ENCODE results near the gene HOXD3. TPM values are rescaled to one million over a fixed set of nuclear protein-coding genes. Genes with fewer than 3 reads are reported as not detected.

HOXD3 gene
- total RNA-seq, 1 experiment from 2014 or later = 0.30 TPM

DNA sequence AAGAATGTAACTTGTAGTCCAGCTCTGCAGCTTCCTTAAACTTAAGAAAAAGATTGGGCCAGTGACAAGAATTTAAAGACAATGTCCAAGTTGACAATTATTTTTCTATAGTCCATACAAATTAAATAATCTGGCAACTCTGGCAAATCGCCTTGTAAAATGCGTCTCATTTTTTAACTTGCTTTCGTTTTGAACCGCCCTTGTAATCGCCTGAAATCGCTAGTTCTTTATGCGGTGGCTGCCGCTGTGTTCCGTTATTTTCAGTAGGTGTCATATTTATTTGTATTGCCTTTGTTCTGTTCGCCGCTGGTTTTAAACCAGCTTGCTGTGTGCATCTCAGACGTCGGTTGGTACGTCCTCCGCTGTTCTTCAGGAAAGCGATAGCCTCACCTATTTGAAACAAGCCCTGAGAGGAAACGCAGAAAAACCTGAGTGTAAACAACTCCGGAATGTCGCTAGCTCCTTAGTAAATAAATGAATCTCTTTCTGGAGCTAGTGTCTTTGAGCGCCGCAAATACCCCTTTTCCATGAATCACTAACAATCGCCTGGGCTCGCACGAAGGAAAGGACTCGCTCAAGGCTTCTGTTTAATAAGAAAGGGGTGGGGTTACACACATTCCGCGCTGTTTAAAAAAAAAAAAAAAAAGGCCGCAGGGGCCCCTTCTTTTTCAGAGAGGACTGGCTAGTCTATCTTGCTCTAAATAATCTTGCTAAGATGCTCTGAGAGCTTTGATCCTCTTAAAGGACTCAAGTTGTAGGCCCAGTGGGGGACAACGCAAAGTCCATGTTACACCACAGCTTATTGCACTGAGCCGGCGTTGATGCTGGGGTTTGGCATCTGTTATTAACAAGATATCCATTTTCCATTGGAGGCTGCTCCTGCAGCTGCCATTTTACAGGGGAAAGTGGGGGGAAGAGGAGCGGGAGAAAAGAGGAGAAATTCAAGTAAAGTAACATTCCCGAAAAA is 24.6 kb upstream of the HOXD3 start:
- DNase-seq (ENCODE audit: low read depth) = no peak

GRCh38 chr2:176133389-176133788 is 23.7 kb upstream of the HOXD3 start:
- no peak for DNase-seq (ENCODE audit: low read depth)

- DNase-seq (ENCODE audit: low read depth) = no peak
Measured at GRCh38 chr2:176134035-176134434, 23.1 kb upstream of the HOXD3 start.

DNA sequence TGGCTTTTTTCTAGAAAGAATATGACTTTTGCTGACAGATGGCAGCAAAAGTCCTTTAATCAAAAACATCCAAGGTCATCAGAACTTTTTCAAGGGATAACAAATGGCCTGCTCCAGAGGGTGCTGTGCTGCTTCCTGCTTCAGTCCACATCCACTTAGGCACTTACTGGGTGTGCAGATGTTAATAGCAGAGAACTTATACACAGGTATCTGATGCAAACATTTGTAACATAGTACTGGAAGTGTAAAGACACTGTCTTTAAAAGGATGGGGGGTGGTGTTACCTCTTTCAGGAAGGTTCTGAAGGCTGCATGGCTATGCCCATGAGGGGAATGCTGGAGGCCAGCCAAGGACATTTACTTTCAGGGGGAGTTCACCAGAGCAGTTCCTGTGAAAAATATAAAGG is 22.1 kb upstream of the HOXD3 start:
- DNase-seq (ENCODE audit: low read depth) = peak; percentile 46

DNA sequence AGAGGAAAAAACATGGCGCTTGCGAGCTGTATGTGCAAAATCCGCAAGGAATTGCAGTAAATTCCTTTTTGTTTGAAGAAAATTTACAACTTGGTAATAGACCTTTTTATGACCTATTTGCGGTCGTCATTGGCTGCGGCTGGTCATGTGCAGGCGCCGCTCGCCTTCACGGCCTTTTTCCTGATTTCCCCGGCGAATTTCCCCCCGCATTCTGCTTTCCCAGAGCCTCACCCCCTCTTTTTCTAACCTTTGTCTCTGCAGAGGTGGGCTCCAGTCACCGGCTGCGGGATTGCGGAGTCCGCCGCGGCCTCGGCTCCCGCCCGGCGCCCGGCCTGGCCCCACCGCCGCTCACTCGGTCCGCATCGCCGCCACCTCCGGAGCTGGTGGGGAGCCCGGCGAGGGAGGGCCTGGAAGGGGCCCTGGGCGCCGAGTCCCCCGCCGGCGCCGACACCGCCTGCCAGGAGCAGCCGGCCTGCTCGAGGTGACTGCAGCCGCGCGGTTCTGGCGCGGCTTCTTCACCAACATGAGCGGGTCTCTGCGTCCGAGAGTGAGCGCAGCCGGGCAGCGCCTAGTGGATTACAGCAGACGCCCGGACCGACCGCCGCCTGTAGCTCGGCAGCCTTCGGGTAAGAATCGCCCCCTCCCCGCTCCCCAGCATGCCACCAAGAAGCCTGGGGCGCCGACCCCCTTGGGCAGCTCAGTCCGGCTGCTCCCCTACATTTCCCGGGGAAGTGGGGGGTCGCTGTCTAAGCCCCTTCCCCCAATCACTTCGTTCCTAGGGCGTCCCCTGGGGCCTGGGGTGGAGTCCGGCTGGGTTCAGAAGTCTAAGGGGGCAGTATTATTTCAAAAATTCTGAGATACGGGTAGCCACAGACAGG is 20.5 kb upstream of the HOXD3 start:
- peak; percentile 58 for DNase-seq (ENCODE audit: low read depth)

GRCh38 chr2:176137252-176137580 is 19.9 kb upstream of the HOXD3 start:
- DNase-seq (ENCODE audit: low read depth) = no peak

- no peak for DNase-seq (ENCODE audit: low read depth)
Measured at GRCh38 chr2:176137906-176138305, 19.2 kb upstream of the HOXD3 start.

DNA sequence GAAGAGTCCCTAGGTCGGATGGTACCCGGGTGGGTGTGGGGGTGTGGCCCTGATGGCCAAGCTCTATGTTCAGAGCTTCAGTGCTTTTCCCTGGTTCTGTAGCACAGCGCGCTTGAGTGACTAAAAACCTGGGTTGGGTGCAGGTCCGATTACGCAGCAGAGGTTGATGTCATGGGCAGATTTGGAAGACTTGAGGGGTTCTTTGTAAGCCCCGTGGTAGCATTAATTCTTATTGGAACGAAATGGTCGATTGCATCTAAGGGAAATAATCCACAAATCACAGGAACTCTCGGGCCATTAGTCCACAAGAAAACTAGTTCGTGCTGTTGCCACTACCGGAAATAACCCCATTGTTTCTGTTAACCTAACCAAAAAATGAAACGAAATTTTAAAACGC is 18.6 kb upstream of the HOXD3 start:
- no peak for DNase-seq (ENCODE audit: low read depth)

DNA sequence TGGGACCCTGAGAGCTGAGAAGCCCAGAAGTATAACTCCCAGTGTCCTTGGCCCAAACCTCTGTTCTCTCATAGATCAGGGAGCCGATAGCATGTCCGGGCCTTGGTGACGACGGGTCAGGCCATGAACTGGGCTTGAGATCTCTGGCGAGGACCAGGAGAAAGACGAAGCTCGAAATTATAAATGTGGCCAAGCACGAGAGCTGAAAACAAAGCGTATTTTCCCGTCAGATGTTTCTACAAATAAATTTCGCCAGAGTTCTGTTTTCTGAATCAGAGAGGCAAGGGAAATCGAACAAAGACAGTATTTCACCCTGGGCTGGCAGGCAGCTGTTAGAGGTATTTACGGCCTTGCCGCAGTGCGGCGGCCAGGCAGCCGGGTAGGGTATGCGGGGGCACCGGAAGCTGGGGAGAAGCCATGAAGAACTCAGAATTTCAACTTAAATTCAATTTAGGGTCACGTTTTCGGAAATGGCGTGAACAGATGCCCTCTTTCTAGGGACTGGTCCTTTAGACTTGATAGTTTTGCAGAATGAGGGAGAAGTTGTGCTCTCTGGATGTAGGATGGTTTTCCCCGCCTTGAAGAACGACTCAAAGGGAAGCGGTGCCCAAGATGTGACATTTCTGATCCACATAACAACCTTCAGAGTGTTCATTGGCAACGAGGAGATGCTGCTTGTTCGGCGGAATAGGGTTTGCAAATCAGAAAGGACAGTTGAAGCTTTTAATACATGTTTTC is 18.0 kb upstream of the HOXD3 start:
- no peak for DNase-seq (ENCODE audit: low read depth)

- DNase-seq (ENCODE audit: low read depth) = no peak
Measured at GRCh38 chr2:176139661-176140512, 17.2 kb upstream of the HOXD3 start.

GRCh38 chr2:176140513-176141317 is 16.4 kb upstream of the HOXD3 start:
- peak; percentile 64 for DNase-seq (ENCODE audit: low read depth)

DNA sequence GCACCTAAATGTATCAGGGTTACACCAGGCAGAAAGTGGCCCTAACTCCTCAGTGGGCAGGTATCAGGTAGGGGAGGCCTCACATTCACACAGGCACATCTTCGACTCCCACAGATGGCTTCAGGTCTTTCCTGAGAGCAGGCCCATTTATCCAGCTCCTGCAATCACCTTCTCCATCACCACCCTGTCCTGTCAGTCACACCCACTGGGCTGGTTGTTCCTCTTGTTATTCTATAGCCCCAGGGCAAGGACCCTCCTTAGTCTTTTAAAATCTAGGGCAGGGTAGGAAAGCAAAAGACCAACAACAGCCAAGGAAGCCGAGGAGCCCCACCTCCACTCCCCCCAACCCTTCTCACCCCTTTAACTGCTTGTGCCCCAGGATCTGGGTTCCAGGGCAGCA is 14.8 kb upstream of the HOXD3 start:
- no peak for DNase-seq (ENCODE audit: low read depth)

DNA sequence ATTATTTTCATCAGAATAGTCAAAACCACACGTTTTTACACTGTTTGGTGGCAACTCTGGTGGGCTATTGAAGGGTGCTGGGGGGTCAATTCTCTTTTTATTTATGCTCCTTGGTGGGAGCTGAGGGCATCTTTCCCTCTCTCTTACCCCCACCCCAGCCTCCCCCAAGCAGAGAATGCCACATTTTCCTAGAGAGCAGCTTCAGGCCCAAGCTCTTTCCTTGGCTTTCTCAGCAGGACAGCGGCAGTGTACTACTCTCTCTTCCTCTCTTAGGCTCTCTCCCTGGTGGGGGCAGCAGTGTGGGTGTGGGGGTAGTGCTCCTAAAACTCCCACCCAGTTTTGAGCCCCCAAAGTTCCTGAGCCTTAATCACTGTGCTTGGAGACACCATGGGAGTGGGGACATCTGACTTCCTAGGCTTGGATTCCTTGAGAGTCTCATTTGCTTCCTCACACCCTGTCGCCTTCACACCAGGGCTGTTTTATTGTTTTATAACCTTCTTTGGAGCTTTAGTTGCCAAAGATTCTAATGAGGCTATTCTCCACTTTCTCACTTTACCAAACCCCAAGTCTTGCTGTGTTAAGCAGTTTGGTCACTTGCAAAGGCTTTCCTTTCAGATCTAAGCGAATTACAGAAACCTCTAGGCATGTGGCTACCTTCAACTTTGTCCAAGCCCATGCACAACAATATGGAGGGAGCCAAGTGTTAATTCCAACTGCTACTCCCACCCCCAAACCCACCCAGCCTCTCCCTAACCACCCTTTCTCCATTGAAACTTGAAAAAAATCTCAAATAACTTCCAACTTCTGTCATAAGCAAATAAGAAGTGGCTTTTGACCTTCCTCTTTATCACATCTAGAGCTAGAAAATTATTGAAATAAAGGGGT is 11.8 kb upstream of the HOXD3 start:
- DNase-seq (ENCODE audit: low read depth) = no peak

DNA sequence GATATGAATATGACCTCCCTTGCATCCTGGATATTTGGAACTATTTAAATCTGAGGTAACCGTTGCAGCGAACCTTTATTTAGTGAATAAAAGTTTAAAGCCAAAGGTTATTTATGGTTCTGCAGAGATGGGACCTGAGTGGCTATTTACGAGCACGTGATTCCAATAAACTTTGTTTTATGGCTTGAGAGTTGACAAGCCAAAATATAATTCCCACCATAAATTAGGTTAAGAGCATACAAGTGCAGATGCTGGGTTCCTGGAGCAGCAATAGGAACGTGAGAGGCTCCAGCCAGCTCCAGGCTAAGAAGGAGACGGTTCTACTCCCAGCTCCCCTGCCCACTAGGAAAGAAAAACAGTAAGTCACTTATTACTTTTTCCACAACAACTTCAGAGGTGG is 11.0 kb upstream of the HOXD3 start:
- no peak for DNase-seq (ENCODE audit: low read depth)

GRCh38 chr2:176146645-176147044 is 10.5 kb upstream of the HOXD3 start:
- DNase-seq (ENCODE audit: low read depth) = no peak

GRCh38 chr2:176147210-176147799 is 9.8 kb upstream of the HOXD3 start:
- DNase-seq (ENCODE audit: low read depth) = no peak

GRCh38 chr2:176147800-176148496 is 9.2 kb upstream of the HOXD3 start:
- no peak for DNase-seq (ENCODE audit: low read depth)

GRCh38 chr2:176148751-176149421 is 8.2 kb upstream of the HOXD3 start:
- no peak for DNase-seq (ENCODE audit: low read depth)

Measured in M059J (cell line).